Glutamatergic neuron (in vitro differentiated cells): Measurements from ENCODE around the gene ARHGEF11. TPM values are rescaled to one million over a fixed set of nuclear protein-coding genes. Genes with fewer than 3 reads are reported as not detected.

Source experiments
- DNase-seq: peaks from one replicate; pipeline ENCODE4 v3.0.0; 2022
- H3K27ac Mint-ChIP-seq: one replicate; pipeline ENCODE4 v1.8.0; 2020; ENCODE audit warnings: mild to moderate bottlenecking, mixed read lengths, inconsistent platforms; ENCODE audit not compliant: unreplicated experiment
- H3K27me3 Mint-ChIP-seq: one replicate; pipeline ENCODE4 v1.8.0; 2020; ENCODE audit warnings: mild to moderate bottlenecking, moderate library complexity, mixed read lengths, inconsistent platforms; ENCODE audit not compliant: unreplicated experiment
- H3K36me3 Mint-ChIP-seq: one replicate; pipeline ENCODE4 v1.8.0; 2020; ENCODE audit warnings: mild to moderate bottlenecking, mixed read lengths, inconsistent platforms; ENCODE audit not compliant: unreplicated experiment
- H3K4me1 Mint-ChIP-seq: one replicate; pipeline ENCODE4 v1.8.0; 2020; ENCODE audit warnings: mild to moderate bottlenecking, low read depth, mixed read lengths, inconsistent platforms; ENCODE audit not compliant: unreplicated experiment
- H3K4me3 Mint-ChIP-seq: one replicate; pipeline ENCODE4 v1.8.0; 2020; ENCODE audit warnings: mild to moderate bottlenecking, mixed read lengths, inconsistent platforms; ENCODE audit not compliant: unreplicated experiment
- H3K9me3 Mint-ChIP-seq: one replicate; pipeline ENCODE4 v1.8.0; 2020; ENCODE audit warnings: mild to moderate bottlenecking, moderate library complexity, mixed read lengths, inconsistent platforms; ENCODE audit not compliant: unreplicated experiment
- total RNA-seq: library from RNA; stranded (reverse); fragmentation: NEBNext Ultra II Directional; extraction: Animal tissue kit (Norgen Biotek cat#: 25700); gene quantifications from one replicate; pipeline ENCODE4 v1.2.1, GENCODE V29; 2021; ENCODE audit not compliant: unreplicated experiment
- TF ChIP-seq, protein P1 (sequence below): fragments of 200-600 bp; sonication (generic); IDR thresholded peaks from one replicate; pipeline ENCODE4 v1.5.0; 2021; ENCODE audit not compliant: partially characterized antibody, unreplicated experiment

The ARHGEF11 gene
- total RNA-seq, 1 donor from 2014 or later = 40.5 TPM

DNA sequence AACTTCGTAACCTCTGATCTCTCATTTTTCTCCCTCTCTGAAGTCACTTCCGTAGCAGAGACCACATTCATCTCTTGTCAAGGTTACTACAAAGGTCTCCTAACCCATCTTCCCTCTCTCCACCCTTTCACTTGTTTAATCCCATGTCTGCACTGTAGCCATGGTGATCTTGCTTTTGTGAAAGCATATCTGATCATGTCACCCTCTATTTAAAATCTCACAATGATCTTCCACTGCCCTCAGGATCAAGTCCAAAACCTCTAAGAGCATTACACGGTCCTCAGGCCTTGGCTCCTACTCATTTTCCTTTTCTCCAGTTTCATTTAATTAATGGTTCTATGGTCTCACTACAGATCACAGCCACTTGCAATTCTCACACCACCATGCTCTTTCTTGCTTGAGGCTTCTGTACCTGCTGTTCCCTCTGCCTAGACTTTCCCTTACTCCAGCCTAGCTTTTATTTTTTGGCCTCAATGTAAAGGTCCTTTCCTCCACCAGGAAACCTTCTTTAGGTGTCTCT lies 12.1 kb downstream of the ARHGEF11 start:
- H3K9me3 Mint-ChIP-seq = no peaks in the 10 kb centered on the region
- no peak overlapping the region for H3K4me3 Mint-ChIP-seq
- H3K27me3 Mint-ChIP-seq = no peaks in the 10 kb centered on the region
- no peak for DNase-seq
- TF ChIP-seq, protein P1, sequence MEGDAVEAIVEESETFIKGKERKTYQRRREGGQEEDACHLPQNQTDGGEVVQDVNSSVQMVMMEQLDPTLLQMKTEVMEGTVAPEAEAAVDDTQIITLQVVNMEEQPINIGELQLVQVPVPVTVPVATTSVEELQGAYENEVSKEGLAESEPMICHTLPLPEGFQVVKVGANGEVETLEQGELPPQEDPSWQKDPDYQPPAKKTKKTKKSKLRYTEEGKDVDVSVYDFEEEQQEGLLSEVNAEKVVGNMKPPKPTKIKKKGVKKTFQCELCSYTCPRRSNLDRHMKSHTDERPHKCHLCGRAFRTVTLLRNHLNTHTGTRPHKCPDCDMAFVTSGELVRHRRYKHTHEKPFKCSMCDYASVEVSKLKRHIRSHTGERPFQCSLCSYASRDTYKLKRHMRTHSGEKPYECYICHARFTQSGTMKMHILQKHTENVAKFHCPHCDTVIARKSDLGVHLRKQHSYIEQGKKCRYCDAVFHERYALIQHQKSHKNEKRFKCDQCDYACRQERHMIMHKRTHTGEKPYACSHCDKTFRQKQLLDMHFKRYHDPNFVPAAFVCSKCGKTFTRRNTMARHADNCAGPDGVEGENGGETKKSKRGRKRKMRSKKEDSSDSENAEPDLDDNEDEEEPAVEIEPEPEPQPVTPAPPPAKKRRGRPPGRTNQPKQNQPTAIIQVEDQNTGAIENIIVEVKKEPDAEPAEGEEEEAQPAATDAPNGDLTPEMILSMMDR = no peak
- H3K4me1 Mint-ChIP-seq = peaks cover 9% of the 10 kb centered on the region
- peaks cover 4% of the 10 kb centered on the region for H3K36me3 Mint-ChIP-seq
- no peak overlapping the region for H3K27ac Mint-ChIP-seq

DNA sequence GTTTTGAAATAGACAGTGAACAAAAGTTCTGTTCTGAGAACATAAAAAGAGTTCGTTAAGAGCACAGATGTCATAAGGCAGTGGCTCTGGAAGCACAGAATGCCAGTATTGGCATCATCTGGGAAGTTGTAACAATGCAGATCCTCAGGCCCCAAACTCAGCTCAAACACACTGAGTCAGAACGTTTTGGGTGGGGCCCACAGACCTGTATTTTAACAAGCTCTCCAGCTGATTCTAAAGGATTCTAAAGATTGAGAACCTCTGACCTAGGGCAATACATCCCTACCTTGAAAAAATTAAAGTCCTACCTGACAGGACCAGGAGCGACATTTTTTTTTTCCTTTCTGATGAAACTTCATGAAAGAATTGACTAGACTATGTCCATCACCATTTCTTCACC lies 13.2 kb downstream of the ARHGEF11 start:
- Mint-ChIP-seq H3K27me3 (no peaks in the 10 kb centered on the region), H3K4me3 (no peak overlapping the region)

DNA sequence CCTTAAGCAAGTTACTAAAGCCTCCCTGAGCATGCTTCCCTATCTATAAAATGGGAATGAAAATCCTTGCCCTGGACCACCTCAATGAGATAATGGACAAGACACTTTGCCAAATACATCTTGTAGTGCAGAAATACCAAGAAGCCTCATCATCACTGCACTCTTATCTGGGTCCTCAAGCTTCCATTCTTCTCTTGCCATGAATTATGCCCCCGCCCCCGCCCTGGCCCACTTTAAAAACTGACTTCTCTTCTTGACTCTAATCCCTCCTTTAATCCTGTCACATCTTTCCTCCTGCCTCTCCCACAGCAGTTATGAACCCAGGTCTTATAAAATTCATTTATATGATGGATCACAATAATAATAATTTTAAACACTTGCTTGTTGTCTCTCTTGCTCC lies 14.8 kb downstream of the ARHGEF11 start:
- no peak for DNase-seq
- TF ChIP-seq, protein P1 = no peak
- Mint-ChIP-seq H3K36me3 (peaks cover 4% of the 10 kb centered on the region), H3K9me3 (no peaks in the 10 kb centered on the region), H3K27ac (no peak overlapping the region), H3K4me3 (no peak overlapping the region), H3K4me1 (peaks cover 11% of the 10 kb centered on the region), H3K27me3 (no peaks in the 10 kb centered on the region)

More for the DNA sequence above, 13.2 kb downstream of the ARHGEF11 start:
- peaks cover 9% of the 10 kb centered on the region for H3K4me1 Mint-ChIP-seq
- H3K36me3 Mint-ChIP-seq = peaks cover 4% of the 10 kb centered on the region
- no peaks in the 10 kb centered on the region for H3K9me3 Mint-ChIP-seq
- H3K27ac Mint-ChIP-seq = no peak overlapping the region
- TF ChIP-seq, protein P1 = no peak
- no peak for DNase-seq

DNA sequence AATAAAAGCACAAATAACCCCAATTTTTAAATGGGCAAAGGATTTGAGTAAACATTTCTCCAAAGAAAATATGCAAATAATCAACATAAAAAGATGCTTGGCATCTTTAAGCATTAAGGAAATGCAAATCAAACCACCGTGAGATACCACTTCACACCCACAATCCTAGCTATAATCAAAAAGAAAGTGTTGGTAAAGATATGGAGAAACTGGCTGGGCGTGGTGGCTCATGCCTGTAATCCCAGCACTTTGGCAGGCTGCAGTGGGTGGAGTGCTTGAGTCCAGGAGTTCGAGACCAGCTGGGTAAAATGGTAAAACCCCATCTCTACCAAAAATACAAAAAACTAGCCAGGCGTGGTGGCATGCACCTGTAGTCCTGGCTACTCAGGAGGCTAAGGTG lies 16.9 kb downstream of the ARHGEF11 start:
- H3K9me3 Mint-ChIP-seq = no peaks in the 10 kb centered on the region
- H3K36me3 Mint-ChIP-seq = peaks cover 4% of the 10 kb centered on the region
- no peak overlapping the region for H3K27ac Mint-ChIP-seq
- TF ChIP-seq, protein P1 = no peak
- H3K4me3 Mint-ChIP-seq = no peak overlapping the region
- DNase-seq = no peak
- no peaks in the 10 kb centered on the region for H3K27me3 Mint-ChIP-seq
- peaks cover 11% of the 10 kb centered on the region for H3K4me1 Mint-ChIP-seq

DNA sequence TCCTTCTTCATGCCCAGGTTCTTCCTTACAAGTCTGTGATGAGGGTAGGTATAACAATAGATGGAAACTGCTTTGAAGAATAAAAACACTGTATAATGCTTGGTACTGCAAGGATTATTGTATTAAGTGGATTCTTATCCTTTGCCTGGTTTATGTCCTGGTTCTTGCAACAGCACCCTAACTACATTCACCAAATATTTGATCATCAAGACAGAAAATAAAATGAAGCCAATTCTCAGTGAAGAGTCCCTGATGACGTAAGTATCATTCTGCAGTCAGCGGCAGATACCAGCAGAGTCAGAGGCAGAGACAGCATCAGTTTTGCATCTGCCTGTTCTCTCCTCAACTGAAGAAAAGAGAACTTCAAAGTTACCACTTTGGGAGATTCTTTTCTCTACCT lies 19.7 kb downstream of the ARHGEF11 start:
- Mint-ChIP-seq H3K9me3 (no peaks in the 10 kb centered on the region), H3K27me3 (no peaks in the 10 kb centered on the region), H3K4me1 (peaks cover 2% of the 10 kb centered on the region), H3K4me3 (no peak overlapping the region), H3K27ac (no peak overlapping the region), H3K36me3 (peaks cover 7% of the 10 kb centered on the region)
- DNase-seq = no peak
- TF ChIP-seq, protein P1 = no peak
